NCI-H1105 treated with DMSO at 0.1 percent for 48 hours (cell line): ENCODE data around the gene SLC12A6.
"Not testable (repeated sequence)": the region's sequence is repeated elsewhere in the genome, so short reads cannot be mapped to it uniquely, and the experiment has no call there.

Experiments used
- DNase-seq: peaks from one replicate; lab custom pipeline; 2025; lab: John Stamatoyannopoulos, UW

Gene SLC12A6

GRCh38 chr15:34193272-34193671 lies 144.3 kb downstream of the SLC12A6 start:
- DNase-seq: not testable (repeated sequence)

- no peak for DNase-seq
These were observed 148.9 kb downstream of the SLC12A6 start for GRCh38 chr15:34188711-34189110.

- DNase-seq: no peak
These were observed 151.9 kb downstream of the SLC12A6 start for GRCh38 chr15:34185666-34186065.

DNA sequence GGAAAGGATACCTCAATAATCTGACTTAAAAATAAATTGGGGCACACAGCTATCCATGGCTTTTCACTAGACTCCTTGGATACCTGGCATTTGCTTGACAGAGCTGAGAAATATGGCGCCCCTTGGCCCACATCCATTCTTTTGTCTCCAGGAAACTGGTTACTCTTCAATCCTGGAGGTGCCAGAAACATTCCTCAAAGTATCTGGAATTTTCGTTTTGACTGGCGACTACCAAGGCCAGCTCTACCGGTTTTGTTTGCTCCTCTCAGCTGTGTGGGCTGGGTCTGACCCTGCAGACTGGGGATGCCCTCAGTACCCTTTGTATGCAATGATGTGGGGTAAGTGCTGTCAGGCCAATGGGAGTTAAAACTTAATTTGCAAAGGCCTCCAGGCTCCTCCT lies 154.6 kb downstream of the SLC12A6 start:
- no peak for DNase-seq
